ENCODE data around the gene SNX30.

GRCh38 chr9:112884721-112885120 lies 134.2 kb downstream of the SNX30 start:
- no peak for TF ChIP-seq CTCF (conservative IDR thresholded peaks at IDR 0.05)
- TF ChIP-seq EZH2 (IDR thresholded peaks at IDR 0.05; ENCODE audit: low read depth): no peak
